ENCODE results near the gene UBTD2.

- no peak for TF ChIP-seq CTCF (optimal IDR thresholded peaks at IDR 0.05 in 1 of 3, IDR thresholded peaks at IDR 0.05 in 1 of 3, conservative IDR thresholded peaks at IDR 0.05 in 1 of 3; ENCODE audit: extremely low read depth in 1 of 3, insufficient read depth in 2 of 3, low read length in 3 of 3)
- TF ChIP-seq EZH2 (IDR thresholded peaks at IDR 0.05; ENCODE audit: low read length) = no peak
Observed at GRCh38 chr5:172166030-172166826, 117.3 kb downstream of the UBTD2 start.

Data from keratinocyte (primary cell).